Measurements from ENCODE around the gene DHRS1. TPM values are rescaled to one million over a fixed set of nuclear protein-coding genes. Genes with fewer than 3 reads are reported as not detected.
A peak's percentile ranks its signal among the peaks of the same experiment; 100 is the strongest.

DHRS1 gene
- total and polyA plus RNA-seq, 2 of the 4 experiments (the other 2 are of a cell fraction), result 15.8 to 38.6 TPM

DNA sequence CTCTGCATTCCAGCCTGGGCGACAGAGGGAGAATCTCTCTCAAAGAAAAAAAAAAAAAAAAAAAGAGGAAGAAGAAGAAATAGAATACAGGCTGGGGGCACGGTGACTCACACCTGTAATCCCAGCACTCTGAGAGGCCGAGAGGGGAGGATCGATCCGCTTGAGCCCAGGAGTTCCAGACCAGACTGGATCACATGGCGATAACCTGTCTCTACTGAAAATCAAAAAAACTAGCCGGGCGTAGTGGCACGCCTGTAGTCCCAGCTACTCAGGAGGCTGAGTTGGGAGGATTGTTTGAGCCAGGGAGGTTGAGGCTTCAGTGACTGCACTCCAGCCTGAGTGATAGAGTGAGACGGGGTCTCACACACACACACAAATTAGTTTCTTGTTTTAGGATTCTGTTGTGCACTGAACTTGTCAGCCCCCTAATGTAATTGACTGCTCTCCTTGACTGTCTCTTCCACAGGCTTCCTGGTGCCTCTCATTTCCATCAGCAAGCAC lies 56.2 kb downstream of the DHRS1 start:
- peak overlapping the region; percentile 59 for H3K9ac ChIP-seq (ENCODE audit: low read depth, low read length)
- peak overlapping the region; percentile 62 for H3K4me2 ChIP-seq (ENCODE audit: low read depth, low read length)
- H3K4me3 ChIP-seq (ENCODE audit: insufficient read depth, low read depth, low read length), result peak overlapping the region; percentile 82
- H2BK5ac ChIP-seq (ENCODE audit: low read depth, low read length, poor library complexity, severe bottlenecking), result peak overlapping the region; percentile 49
- no peak overlapping the region for H3K56ac ChIP-seq (ENCODE audit: extremely low read depth, insufficient read depth, low read length)
- peak overlapping the region; percentile 45 for H2AK9ac ChIP-seq (replicated peaks; ENCODE audit: low read depth, low read length, poor library complexity)
- no peak for DNase-seq
- peak overlapping the region; percentile 89 for H2AFZ ChIP-seq (replicated peaks; ENCODE audit: low read length, poor library complexity)
- peak overlapping the region; percentile 72 for H2BK120ac ChIP-seq (ENCODE audit: low read depth, low read length)
- ATAC-seq (ENCODE audit: low read depth), result no peak
- ChIA-PET CTCF (interaction anchor here (0.7 to 2.5 kb wide), 9 partner anchors 8 to 199 kb away, joined by 3 to 23 read pairs (median 4); partner anchors contain the start of genes DHRS1, LTB4R, NOP9 and RABGGTA), POLR2A (ENCODE audit: unreplicated experiment) (interaction anchor here (0.7 kb wide), 1 partner anchor 13 kb away, joined by 11 read pairs; no protein-coding TSS in a partner anchor)
- dilution Hi-C loops (cut with HindIII; ENCODE audit: low sequenced_read_pairs, unreplicated experiment), result no loop called here
- H3K4me1 ChIP-seq (ENCODE audit: control insufficient read depth, insufficient read depth, low read length), result peaks cover 13% of the 10 kb centered on the region
- H3K23ac ChIP-seq (ENCODE audit: low read depth, low read length), result peak overlapping the region; percentile 82
- intact Hi-C loops (cut with micrococcal nuclease), result loop anchor here (1.0 to 5.0 kb wide), 4 partner anchors 27 to 231 kb away; partner anchors contain the start of gene RABGGTA
- TF ChIP-seq BHLHE40 (IDR thresholded peaks at IDR 0.05; ENCODE audit: low read depth, low read length), result no peak
- TF ChIP-seq, protein P1, sequence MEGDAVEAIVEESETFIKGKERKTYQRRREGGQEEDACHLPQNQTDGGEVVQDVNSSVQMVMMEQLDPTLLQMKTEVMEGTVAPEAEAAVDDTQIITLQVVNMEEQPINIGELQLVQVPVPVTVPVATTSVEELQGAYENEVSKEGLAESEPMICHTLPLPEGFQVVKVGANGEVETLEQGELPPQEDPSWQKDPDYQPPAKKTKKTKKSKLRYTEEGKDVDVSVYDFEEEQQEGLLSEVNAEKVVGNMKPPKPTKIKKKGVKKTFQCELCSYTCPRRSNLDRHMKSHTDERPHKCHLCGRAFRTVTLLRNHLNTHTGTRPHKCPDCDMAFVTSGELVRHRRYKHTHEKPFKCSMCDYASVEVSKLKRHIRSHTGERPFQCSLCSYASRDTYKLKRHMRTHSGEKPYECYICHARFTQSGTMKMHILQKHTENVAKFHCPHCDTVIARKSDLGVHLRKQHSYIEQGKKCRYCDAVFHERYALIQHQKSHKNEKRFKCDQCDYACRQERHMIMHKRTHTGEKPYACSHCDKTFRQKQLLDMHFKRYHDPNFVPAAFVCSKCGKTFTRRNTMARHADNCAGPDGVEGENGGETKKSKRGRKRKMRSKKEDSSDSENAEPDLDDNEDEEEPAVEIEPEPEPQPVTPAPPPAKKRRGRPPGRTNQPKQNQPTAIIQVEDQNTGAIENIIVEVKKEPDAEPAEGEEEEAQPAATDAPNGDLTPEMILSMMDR (conservative IDR thresholded peaks at IDR 0.05; ENCODE audit: low read depth, low read length), result no peak
- H3K9me1 ChIP-seq (ENCODE audit: insufficient read depth, low read length), result peaks cover 18% of the 10 kb centered on the region
- peaks cover 25 to 37% of the 10 kb centered on the region in 2 experiments for H3K79me1 ChIP-seq (ENCODE audit: low read depth in 1 of 2, low read length in 2 of 2)
- peaks cover 20% of the 10 kb centered on the region for H3K36me3 ChIP-seq (ENCODE audit: control insufficient read depth, insufficient read depth, low read length)
- H2AK5ac ChIP-seq (ENCODE audit: low read depth, low read length), result peak overlapping the region; percentile 98
- H3K18ac ChIP-seq (ENCODE audit: low read depth, low read length), result 0 out of 2 replicates have a peak overlapping the region, but pooled peaks have one; percentile 16
- 80% methylated on average over 1 of the region's 10 CpGs; no CpG with 5 or more reads in 1 of the 2 experiments for WGBS, 2 experiments (ENCODE audit: extremely low coverage in 2 of 2, insufficient read length in 1 of 2)
- peaks cover 4% of the 10 kb centered on the region for H4K20me1 ChIP-seq (ENCODE audit: insufficient read depth, low read length)
- H3K27me3 ChIP-seq (ENCODE audit: control insufficient read depth, insufficient read depth, low read length), result no peaks in the 10 kb centered on the region
- H2BK20ac ChIP-seq (ENCODE audit: low read depth, low read length), result peak overlapping the region; percentile 33; the same call in 1 of the 2 replicates
- peak overlapping the region; percentile 55 for H4K91ac ChIP-seq (ENCODE audit: insufficient read depth, low read depth, low read length)
- H3K14ac ChIP-seq (replicated peaks; ENCODE audit: low read depth, low read length), result peak overlapping the region; percentile 88
- H2BK15ac ChIP-seq (ENCODE audit: low read depth, low read length), result peak overlapping the region; percentile 15; the same call in 1 of the 3 replicates
- H3K9me3 ChIP-seq (ENCODE audit: control insufficient read depth, insufficient read depth, low read length), result no peaks in the 10 kb centered on the region
- BruUV-seq (replicated peaks), result no TSS peak
- peak overlapping the region; percentile 82 for H3K4ac ChIP-seq (ENCODE audit: low read depth, low read length)
- peak overlapping the region; percentile 86 to 91 for H4K8ac ChIP-seq (ENCODE audit: low read depth in 2 of 2, low read length in 2 of 2)
- H4K5ac ChIP-seq (ENCODE audit: low read depth, low read length), result peak overlapping the region; percentile 93
- peak overlapping the region; percentile 88 for H3K27ac ChIP-seq (ENCODE audit: insufficient read depth, low read length)
- in situ Hi-C loops (cut with MboI; ENCODE audit: low sequenced_read_pairs), result loop anchor here (5.0 kb wide), 1 partner anchor 54 kb away; the partner anchor contains the start of genes DHRS1 and NOP9
